ENCODE results near the gene SUGCT.
A peak's percentile ranks its signal among the peaks of the same experiment; 100 is the strongest.

Gene SUGCT

GRCh38 chr7:40542982-40543741 lies 408.4 kb downstream of the SUGCT start:
- no peak for DNase-seq

- no peak for DNase-seq
These were observed 409.5 kb downstream of the SUGCT start for GRCh38 chr7:40544221-40544723.

GRCh38 chr7:40544871-40545303 lies 410.1 kb downstream of the SUGCT start:
- no peak for DNase-seq

GRCh38 chr7:40545739-40546138 lies 410.9 kb downstream of the SUGCT start:
- DNase-seq = no peak

GRCh38 chr7:40546616-40547501 lies 412.1 kb downstream of the SUGCT start:
- peak; percentile 89 for DNase-seq

- DNase-seq = no peak
These were observed 414.7 kb downstream of the SUGCT start for GRCh38 chr7:40549372-40550039.

- peak; percentile 77 for DNase-seq
These were observed 417.1 kb downstream of the SUGCT start for GRCh38 chr7:40551685-40552576.

- DNase-seq = no peak
These were observed 425.9 kb downstream of the SUGCT start for GRCh38 chr7:40560672-40561071.

- no peak for DNase-seq
These were observed 432.1 kb downstream of the SUGCT start for GRCh38 chr7:40566879-40567278.

- no peak for DNase-seq
These were observed 434.5 kb downstream of the SUGCT start for GRCh38 chr7:40569326-40569725.

- no peak for DNase-seq
These were observed 435.4 kb downstream of the SUGCT start for GRCh38 chr7:40570223-40570622.

GRCh38 chr7:40571796-40572195 lies 437.0 kb downstream of the SUGCT start:
- DNase-seq = no peak

- DNase-seq = no peak
These were observed 438.1 kb downstream of the SUGCT start for GRCh38 chr7:40572810-40573465.

GRCh38 chr7:40579401-40579800 lies 444.6 kb downstream of the SUGCT start:
- no peak for DNase-seq

GRCh38 chr7:40580776-40581175 lies 446.0 kb downstream of the SUGCT start:
- no peak for DNase-seq

- peak; percentile 17 for DNase-seq
These were observed 447.7 kb downstream of the SUGCT start for GRCh38 chr7:40582539-40582938.

- no peak for DNase-seq
These were observed 449.1 kb downstream of the SUGCT start for GRCh38 chr7:40583667-40584444.

- DNase-seq = peak; percentile 23
These were observed 450.0 kb downstream of the SUGCT start for GRCh38 chr7:40584667-40585433.

GRCh38 chr7:40586197-40586596 lies 451.4 kb downstream of the SUGCT start:
- peak; percentile 31 for DNase-seq

GRCh38 chr7:40587419-40587818 lies 452.6 kb downstream of the SUGCT start:
- DNase-seq = no peak

Measured in suppressor macrophage treated with lipopolysaccharide for 4 hours (primary cell).